ENCODE measurements around the gene ARHGAP24.

DNA sequence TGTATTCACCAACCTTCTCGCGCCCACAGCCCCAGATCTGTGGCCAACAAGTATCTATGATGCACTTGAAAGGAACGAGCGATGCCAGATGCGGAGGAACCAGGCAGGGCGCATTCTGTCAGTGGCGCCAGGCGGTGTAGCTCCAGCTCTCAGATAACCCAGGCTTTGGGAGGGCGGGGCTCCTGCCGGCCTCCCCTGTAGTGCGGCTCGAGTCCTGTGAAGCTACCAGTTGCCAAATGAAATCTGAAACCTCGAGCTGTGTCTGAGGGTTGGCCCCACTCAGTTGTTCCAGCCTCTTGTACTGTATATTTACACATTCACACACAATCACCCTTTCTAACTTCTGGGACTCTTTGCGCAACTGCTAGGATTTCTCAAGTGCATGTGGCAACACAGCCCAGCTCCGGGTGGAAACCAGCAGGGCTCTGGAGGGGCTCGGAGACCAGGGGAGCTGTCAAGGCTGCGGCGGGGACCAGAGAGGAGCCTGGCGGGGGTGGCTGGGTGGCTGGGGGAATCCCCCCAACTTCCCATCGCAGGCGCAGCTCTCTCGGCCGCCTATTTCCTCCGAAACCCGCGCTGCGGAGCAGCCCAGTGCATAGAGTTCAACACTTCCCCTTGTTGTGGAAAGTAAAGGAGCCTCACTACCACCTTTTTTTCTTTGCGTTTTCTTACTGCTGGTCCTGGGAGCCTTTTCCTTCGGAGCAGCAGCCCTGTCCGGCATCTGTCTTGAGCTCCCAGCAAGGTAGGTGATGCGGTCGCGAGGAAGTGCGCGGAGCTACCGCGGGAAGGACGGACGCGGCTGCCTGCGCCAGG is at the start of gene ARHGAP24:
- TF ChIP-seq SP1 (IDR thresholded peaks at IDR 0.05) (no peak), ELF4 (IDR thresholded peaks at IDR 0.05) (no peak), BHLHE40 (IDR thresholded peaks at IDR 0.05; ENCODE audit: borderline replicate concordance) (no peak)
- TF ChIP-seq, protein P1, sequence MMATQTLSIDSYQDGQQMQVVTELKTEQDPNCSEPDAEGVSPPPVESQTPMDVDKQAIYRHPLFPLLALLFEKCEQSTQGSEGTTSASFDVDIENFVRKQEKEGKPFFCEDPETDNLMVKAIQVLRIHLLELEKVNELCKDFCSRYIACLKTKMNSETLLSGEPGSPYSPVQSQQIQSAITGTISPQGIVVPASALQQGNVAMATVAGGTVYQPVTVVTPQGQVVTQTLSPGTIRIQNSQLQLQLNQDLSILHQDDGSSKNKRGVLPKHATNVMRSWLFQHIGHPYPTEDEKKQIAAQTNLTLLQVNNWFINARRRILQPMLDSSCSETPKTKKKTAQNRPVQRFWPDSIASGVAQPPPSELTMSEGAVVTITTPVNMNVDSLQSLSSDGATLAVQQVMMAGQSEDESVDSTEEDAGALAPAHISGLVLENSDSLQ (IDR thresholded peaks at IDR 0.05) = no peak
